Ectodermal cell (in vitro differentiated cells): ENCODE measurements around the gene PAPSS1.
"Not testable (repeated sequence)": the region's sequence is repeated elsewhere in the genome, so short reads cannot be mapped to it uniquely, and the experiment has no call there.

Source experiments
- H3K27ac ChIP-seq: 2 replicates; pipeline ENCODE4 v1.7.0; 2013; ENCODE audit warnings: mild to moderate bottlenecking, low read depth, low read length; ENCODE audit not compliant: insufficient read depth, poor library complexity, severe bottlenecking
- H3K27me3 ChIP-seq: 2 replicates; pipeline ENCODE4 v1.7.0; 2013; ENCODE audit warnings: mild to moderate bottlenecking, low read length; ENCODE audit not compliant: insufficient read depth, control insufficient read depth, poor library complexity, severe bottlenecking
- H3K36me3 ChIP-seq: one replicate; pipeline ENCODE4 v1.7.0; 2013; ENCODE audit warnings: low read length; ENCODE audit not compliant: control insufficient read depth, insufficient read depth
- H3K4me1 ChIP-seq: one replicate; pipeline ENCODE4 v1.7.0; 2013; ENCODE audit warnings: low read length; ENCODE audit not compliant: control insufficient read depth, insufficient read depth
- H3K4me3 ChIP-seq: 2 replicates; pipeline ENCODE4 v1.7.0; 2013; ENCODE audit warnings: low read depth, low read length, control low read depth; ENCODE audit not compliant: insufficient read depth
- H3K9me3 ChIP-seq: 2 replicates; pipeline ENCODE4 v1.7.0; 2013; ENCODE audit warnings: mild to moderate bottlenecking, low read length, moderate library complexity; ENCODE audit not compliant: control insufficient read depth
- WGBS, 2 experiments: methylation state at CpG; one replicate each; pipeline ENCODE4 v1.1.7; 2013; ENCODE audit warnings: missing lambda C conversion rate in 2 of 2; 5-methylcytosine and 5-hydroxymethylcytosine counted together

Gene PAPSS1

DNA sequence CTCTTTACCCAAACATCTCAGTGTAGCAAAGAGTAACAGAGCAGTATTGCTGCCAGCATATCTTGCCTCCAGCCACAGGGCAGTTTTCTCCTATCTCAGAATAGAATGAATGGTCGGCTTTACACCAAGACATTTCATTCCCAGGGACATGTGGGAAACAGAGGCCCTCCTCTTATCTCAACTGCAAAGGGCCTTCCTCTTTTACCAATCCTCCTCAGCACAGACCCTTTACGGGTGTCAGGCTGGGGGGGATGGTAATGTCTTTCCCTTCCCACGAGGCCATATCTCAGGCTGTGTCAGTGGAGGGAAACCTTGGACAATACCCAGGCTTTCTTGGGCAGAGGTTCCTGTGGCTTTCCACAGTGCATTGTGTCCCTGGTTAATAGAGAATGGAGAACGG lies 9.0 kb upstream of the PAPSS1 start:
- H3K27me3 ChIP-seq, result peaks cover 23% of the 10 kb centered on the region
- WGBS, 2 experiments, result 87 to 88% methylated on average over 4 of the region's 4 CpGs
- H3K9me3 ChIP-seq, H3K4me1 ChIP-seq, H3K4me3 ChIP-seq, H3K36me3 ChIP-seq, H3K27ac ChIP-seq: not testable (repeated sequence)

- H3K9me3 ChIP-seq, H3K36me3 ChIP-seq, H3K27me3 ChIP-seq, H3K4me3 ChIP-seq, H3K27ac ChIP-seq, H3K4me1 ChIP-seq: not testable (repeated sequence)
- WGBS, 2 experiments, result 85 to 89% methylated on average over 3 of the region's 3 CpGs
Observed at GRCh38 chr4:107726131-107726925, 6.3 kb upstream of the PAPSS1 start.

DNA sequence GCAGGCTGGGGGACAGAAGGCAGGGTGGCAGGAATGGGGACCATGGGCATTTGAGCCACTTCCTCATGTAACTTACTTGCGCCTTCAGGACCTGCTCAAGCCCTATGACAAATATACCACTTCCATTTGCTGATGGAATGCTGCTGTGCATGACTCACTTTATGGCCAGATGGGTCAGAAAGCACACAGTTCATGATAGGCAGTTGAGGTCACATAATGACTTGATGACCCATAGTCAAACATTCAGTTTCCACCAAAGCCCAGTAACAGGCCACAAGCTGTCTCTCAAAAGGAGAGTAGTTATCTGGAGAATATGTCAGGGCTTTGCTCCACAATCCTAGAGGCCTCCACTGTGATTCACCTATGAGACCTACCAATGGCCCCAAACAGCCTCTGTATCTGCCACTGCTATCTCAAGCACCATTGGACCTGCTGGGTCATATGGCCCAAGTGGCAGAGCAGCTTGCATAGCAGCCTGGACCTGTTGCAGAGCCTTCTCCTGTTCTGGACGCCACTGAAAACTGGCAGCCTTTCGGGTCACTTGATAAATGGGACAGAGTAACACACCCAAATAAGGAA lies 5.3 kb upstream of the PAPSS1 start:
- Histone ChIP-seq H3K36me3 (no peaks in the 10 kb centered on the region), H3K9me3 (no peaks in the 10 kb centered on the region), H3K4me3 (no peak overlapping the region), H3K27ac (no peak overlapping the region), H3K27me3 (peaks cover 3% of the 10 kb centered on the region), H3K4me1 (peaks cover 6% of the 10 kb centered on the region)
- 96 to 100% methylated on average over 3 of the region's 3 CpGs for WGBS, 2 experiments

DNA sequence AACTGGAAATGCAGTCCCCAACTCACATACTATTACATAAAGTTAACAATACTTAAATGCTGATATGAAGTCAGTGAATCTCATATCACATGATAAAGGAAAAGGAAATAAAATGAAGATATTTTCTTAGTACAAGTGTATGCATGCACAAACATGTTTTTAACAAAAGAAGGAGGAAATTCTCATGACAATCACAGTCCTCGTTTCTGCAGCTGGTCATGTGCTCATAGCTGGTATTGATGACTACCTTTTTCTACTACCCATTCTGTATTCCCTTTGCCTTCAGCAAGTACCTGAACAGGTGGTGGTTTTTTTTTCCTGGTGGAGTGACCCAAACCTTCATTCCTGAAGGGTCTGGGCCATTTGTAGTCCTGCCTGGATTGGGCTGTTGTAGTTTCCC lies 3.3 kb upstream of the PAPSS1 start:
- not testable (repeated sequence) for H3K27me3 ChIP-seq, H3K27ac ChIP-seq, H3K4me3 ChIP-seq, H3K9me3 ChIP-seq, H3K36me3 ChIP-seq
- peaks cover 11% of the 10 kb centered on the region for H3K4me1 ChIP-seq
- 89 to 90% methylated on average over 1 of the region's 1 CpG for WGBS, 2 experiments

- Histone ChIP-seq H3K9me3 (no peaks in the 10 kb centered on the region), H3K27ac (no peak overlapping the region), H3K4me1 (peaks cover 21% of the 10 kb centered on the region), H3K36me3 (no peaks in the 10 kb centered on the region), H3K27me3 (peaks cover 3% of the 10 kb centered on the region), H3K4me3 (peak overlapping the region; percentile 64)
- WGBS, 2 experiments, result 31 to 32% methylated on average over 9 of the region's 9 CpGs
Observed at GRCh38 chr4:107721436-107722100, 1.5 kb upstream of the PAPSS1 start.

DNA sequence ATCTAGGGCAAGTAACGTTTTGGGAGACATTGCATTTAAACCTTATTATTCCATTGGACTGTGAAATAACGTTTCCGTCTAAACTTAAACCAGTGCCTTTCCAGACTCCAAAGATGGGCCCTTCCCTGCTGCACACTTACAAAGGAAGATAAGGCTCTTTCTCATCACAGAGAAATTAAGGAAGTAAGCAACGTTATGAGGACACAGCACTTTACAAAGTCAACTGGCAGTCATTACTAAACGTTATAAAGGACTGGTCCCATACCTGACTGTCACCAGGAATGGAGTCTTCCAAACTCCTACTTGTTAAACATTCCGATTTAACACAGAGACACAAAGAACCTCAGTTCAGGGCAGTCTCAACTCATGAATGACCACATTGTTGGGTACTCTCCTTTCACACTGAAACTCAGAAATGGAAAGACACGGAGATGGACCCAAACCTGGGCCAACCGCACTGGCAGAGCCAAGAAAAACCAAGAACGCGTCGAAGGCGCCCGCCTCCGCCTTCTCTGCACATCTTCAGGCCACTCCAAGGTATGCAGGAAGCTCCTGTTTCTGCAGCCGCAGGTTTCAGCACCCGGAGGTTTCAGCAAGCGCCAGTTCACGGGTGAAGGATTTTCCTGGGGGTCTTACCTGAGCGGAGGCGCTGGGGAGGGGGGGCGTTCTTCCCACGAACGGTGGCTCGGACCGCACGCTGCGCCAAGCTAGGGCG lies 670 bp downstream of the PAPSS1 start:
- Histone ChIP-seq H3K4me1 (peaks cover 21% of the 10 kb centered on the region), H3K27ac (peak overlapping the region; percentile 41), H3K9me3 (no peaks in the 10 kb centered on the region), H3K27me3 (peaks cover 3% of the 10 kb centered on the region), H3K4me3 (peak overlapping the region; percentile 64), H3K36me3 (no peaks in the 10 kb centered on the region)
- WGBS, 2 experiments, result 2 to 4% methylated on average over 27 to 28 of the region's 28 CpGs

DNA sequence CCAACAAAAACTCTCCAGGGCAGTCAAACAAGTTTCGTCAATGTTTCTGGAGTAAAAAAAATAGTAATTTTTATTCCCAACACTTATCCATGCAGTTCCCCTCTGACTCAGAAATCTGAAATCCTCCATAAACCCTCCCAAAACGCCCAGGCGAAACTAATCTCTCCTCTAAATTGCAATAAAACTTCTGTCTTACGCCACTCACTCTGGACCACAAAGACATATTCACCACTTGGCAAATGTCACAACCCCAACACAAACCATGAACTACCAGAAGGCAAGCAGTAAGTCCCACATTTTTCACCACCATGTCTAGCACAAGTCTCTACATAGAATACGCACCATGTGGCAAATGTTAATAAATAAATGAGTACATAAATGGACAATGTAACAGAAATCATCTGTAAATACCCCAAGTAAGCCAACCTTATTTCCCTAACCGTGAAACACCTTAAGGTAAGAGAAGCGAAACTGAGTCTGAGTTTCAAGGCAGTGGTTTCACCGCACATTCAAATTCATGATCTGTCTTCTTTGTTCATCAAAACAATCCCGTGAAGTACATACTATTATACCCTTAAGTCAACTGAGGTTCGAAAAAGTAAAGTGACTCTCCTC lies 1.6 kb downstream of the PAPSS1 start:
- Histone ChIP-seq H3K9me3 (no peaks in the 10 kb centered on the region), H3K4me1 (peaks cover 21% of the 10 kb centered on the region), H3K4me3 (peak overlapping the region; percentile 64), H3K27ac (no peak overlapping the region), H3K36me3 (no peaks in the 10 kb centered on the region), H3K27me3 (peaks cover 3% of the 10 kb centered on the region)
- WGBS, 2 experiments, result 83% methylated on average over 9 to 10 of the region's 10 CpGs

DNA sequence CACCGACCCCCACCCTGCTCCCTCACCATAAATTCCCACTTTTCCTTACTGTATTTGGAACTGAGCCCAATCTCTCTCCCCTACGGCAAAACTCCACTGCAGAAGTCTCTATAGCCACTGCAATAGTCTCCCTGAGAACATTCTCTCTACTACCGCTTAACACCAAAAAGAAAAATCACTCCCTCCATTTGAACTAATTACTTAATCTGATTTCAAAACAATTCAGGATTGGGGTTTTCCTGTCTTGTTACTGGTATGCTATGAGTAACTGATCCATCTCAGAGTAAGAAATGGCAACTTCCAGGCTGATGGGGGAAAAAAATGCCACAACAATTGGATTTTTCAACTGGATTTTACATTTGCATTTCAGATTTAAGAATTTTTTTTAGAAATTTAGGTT lies 5.8 kb downstream of the PAPSS1 start:
- H3K4me3 ChIP-seq, result no peak overlapping the region
- H3K4me1 ChIP-seq, result peaks cover 15% of the 10 kb centered on the region
- WGBS, 2 experiments, result 91 to 95% methylated on average over 3 of the region's 3 CpGs
- H3K9me3 ChIP-seq, result no peaks in the 10 kb centered on the region
- H3K27ac ChIP-seq, result no peak overlapping the region
- no peaks in the 10 kb centered on the region for H3K27me3 ChIP-seq
- H3K36me3 ChIP-seq, result no peaks in the 10 kb centered on the region

GRCh38 chr4:107712236-107712635 lies 7.8 kb downstream of the PAPSS1 start:
- no peak overlapping the region for H3K4me3 ChIP-seq
- H3K27ac ChIP-seq, result no peak overlapping the region
- no peaks in the 10 kb centered on the region for H3K27me3 ChIP-seq
- no peaks in the 10 kb centered on the region for H3K36me3 ChIP-seq
- no peaks in the 10 kb centered on the region for H3K4me1 ChIP-seq
- 91% methylated on average over 2 of the region's 2 CpGs for WGBS, 2 experiments
- no peaks in the 10 kb centered on the region for H3K9me3 ChIP-seq
